Raji (cell line): Measurements from ENCODE around the gene B4GALT2.
A peak's percentile ranks its signal among the peaks of the same experiment; 100 is the strongest.

Experiments used
- POLR2A ChIP-seq: IDR thresholded peaks from 2 replicates; pipeline ENCODE4 v1.6.1; 2011; ENCODE audit warnings: low read depth, low read length, control low read depth; ENCODE audit not compliant: insufficient read depth

The B4GALT2 gene

DNA sequence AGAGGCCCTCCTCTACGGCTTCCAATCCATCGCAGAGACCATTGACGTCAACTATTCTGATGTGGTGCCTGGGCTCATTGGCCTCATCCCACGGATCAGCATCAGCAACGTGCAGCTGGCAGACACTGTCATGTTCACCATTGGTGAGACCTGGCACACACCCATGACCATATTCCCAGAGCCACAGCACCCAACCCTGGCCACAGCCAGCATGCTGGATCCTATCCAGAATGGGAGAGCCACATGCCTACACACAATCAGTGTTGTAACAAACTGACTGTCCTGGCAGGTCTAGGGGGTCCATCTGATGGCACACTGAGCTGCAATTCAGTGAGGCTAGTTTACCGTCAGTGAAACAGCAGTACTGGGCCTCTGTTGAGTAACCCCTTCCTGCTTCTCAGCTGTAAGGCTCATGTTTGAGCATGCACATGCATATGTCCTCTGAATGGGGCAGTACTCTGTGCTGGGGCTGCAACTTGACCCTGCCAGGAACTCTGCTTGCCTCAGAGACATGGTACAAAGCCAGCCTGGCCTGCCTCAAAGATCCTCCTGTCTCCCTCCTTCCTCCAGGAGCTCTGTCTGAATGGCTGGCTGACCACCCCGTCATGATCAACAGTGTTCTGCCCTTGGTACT lies 21.5 kb upstream of the B4GALT2 start:
- TF ChIP-seq POLR2A = no peak

GRCh38 chr1:43958351-43959255 lies 20.4 kb upstream of the B4GALT2 start:
- no peak for TF ChIP-seq POLR2A

DNA sequence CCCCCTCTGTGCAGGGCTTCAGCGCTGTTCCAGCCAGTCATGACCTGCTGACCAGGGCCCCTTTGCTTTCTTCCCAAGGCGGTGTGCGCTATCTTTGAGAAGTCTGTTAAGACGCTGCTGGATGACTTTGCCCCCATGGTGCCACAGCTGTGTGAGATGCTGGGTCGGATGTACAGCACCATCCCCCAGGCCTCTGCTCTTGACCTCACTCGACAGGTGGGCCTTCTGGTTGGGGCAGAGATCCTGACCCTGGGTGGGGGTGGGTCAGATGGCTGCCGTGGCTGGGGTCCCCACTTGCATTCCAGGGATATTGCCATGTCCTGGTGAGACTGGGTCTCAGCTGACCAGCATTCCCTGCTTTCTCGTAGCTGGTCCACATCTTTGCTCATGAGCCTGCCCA lies 18.2 kb upstream of the B4GALT2 start:
- TF ChIP-seq POLR2A = no peak

GRCh38 chr1:43961692-43962091 lies 17.3 kb upstream of the B4GALT2 start:
- TF ChIP-seq POLR2A = no peak

DNA sequence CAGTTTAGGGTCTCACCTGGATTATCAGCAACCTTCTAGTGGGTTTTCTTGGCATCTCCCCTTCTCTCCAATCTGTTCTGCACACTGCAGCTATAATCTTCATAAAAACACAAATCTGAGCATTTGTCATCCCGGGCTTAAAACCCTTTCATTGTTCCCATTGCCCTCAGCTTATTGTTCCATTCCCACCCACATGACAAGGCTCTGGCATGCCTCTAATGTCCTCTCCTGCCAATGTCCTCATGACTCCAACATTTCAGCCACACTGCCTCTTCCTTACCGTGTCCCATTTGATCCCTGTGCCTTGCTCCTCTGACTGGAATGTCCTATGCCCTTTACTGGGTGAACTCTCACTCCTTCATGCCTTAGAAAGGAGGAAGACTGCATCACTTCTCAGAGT lies 16.7 kb upstream of the B4GALT2 start:
- no peak for TF ChIP-seq POLR2A

DNA sequence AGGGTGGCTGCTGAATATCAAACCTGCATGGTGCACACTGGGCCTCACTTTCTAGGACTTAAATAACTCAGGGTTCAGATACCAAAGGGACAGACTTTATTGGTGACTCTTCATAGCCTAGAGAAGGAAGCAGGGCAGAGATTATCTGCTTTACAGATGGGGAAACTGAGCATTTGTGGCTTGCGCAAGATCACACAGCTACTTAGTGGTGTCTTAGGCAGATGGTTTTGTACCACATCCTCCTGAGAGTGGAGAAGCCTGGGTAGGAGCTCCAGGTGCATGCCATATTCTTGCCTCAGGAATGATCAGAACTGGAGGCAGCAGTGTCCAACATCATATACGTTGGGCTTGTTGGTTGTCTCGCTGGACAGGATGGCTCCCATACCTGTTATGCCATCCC lies 16.0 kb upstream of the B4GALT2 start:
- no peak for TF ChIP-seq POLR2A

DNA sequence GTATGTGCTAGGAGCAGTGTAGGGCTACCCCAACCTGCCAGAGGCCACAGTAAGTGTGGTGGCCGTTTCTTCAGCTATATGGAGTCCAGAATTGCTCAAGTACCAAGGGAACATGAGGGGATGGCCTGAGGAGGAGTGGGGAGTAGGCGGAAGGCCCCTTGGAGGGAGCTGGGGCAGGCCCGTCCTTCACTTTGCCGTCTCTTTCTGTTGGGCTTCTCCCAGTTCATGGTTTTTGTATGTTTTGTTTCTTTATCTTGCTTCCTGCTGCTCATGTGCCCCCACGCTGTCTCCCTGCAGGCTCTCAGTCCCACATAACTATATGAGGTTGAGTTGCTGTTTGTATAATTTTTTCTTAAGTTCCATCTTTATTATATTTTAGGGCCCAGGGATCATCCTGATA lies 15.1 kb upstream of the B4GALT2 start:
- no peak for TF ChIP-seq POLR2A

- TF ChIP-seq POLR2A = no peak
Observed at GRCh38 chr1:43965316-43965715, 13.7 kb upstream of the B4GALT2 start.

DNA sequence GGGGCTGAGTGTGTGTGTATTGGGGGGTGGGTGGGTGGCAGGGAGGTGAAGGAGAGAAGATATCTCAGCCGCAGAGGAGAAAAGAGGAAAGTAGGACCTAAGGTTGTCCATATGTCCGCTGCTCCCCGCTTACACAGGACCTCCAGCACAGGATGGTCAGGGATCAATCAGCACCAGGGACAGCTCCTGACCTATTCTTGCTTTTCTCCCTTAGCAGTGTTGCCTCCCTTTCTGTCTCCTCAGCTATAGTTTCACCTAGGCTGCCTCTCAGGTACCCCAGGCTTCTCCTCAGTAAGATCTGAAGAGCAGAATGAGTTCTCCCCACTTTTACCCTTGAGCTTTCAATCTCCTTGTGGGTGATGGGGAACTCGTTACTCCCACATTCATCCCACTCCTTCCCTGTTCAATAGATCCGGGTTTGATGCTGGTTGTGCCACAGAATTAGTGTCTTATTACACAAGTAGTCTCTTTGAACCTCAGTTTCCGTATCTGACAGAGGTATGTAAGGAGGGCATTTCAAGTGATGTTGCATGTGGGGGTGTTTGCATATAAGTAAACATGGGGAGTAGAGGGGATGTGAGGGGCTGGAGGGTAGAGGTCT lies 10.6 kb upstream of the B4GALT2 start:
- no peak for TF ChIP-seq POLR2A

- TF ChIP-seq POLR2A = no peak
Observed at GRCh38 chr1:43969416-43969745, 9.6 kb upstream of the B4GALT2 start.

DNA sequence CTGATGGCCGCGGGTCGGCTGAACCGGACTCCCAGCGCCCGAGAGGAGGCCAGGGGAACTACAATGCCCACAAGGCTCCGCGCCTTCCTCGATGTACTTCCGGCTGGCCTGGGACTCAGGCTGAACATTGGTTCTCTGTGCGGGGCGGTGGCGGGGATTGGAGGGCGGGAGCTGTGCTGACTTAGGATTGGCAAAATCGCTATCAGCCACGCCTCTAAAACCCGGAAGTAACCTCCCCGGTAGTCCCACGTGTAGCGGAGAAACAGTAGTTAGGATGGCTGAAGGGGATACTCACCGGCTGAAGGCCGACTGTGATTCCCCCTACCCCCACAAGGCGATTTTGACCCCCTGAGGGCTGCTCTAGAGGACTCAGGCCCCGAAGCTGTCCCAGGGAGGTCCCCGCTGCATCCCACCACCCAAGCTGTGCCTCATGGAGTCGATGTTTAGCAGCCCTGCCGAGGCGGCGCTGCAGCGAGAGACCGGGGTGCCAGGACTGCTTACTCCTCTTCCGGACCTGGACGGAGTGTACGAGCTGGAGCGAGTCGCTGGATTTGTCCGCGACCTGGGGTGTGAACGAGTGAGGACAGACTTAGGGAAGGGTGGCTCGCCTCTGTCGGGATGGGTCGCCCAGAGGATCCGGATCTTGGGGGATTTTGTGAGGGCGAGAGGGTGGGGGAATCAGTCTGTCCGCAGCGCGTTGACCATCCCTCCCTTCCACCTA lies 9.1 kb upstream of the B4GALT2 start, which contains the start of gene DPH2:
Gene DPH2 (plus strand): TSS at position 265 of the 721 bp plus-strand sequence. CDS start 166 bp downstream, at position 431.
- peak; percentile 75 for TF ChIP-seq POLR2A

DNA sequence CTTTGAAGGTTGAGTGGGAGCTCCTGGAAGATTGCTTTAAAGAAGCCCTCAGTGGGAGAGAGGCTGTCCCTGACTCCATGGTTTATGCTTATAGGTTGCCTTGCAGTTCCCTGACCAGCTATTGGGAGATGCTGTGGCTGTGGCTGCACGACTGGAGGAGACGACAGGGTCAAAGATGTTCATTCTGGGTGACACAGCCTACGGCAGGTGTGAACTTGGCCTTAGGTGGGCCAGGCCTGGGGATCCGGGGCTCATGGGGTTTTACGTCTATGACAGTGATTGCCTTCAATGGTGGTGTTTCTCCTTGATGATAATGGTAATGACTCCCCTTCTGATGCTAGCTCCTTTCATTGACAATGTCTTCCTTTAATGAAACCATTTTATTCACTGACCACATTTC lies 8.5 kb upstream of the B4GALT2 start:
- no peak for TF ChIP-seq POLR2A

GRCh38 chr1:43970911-43971310 lies 8.1 kb upstream of the B4GALT2 start:
- TF ChIP-seq POLR2A = no peak

DNA sequence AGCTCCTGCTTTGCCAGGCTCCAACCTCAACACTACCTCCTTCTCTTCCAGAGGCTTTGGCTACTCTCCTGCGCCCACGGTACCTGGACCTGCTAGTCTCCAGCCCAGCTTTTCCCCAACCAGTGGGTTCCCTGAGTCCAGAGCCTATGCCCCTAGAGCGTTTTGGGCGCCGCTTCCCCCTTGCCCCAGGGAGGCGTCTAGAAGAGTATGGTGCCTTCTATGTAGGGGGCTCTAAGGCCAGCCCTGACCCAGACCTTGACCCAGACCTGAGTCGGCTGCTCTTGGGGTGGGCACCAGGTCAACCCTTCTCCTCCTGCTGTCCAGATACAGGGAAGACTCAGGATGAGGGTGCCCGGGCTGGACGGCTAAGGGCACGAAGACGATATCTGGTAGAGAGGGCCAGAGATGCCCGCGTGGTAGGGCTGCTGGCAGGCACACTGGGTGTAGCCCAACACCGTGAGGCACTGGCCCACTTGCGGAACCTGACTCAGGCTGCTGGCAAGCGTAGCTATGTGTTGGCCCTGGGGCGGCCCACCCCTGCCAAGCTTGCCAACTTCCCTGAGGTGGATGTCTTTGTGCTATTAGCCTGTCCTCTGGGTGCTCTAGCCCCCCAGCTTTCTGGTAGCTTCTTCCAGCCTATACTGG lies 7.6 kb upstream of the B4GALT2 start:
- TF ChIP-seq POLR2A = no peak

- TF ChIP-seq POLR2A = no peak
Observed at GRCh38 chr1:43973981-43974442, 5.0 kb upstream of the B4GALT2 start.

DNA sequence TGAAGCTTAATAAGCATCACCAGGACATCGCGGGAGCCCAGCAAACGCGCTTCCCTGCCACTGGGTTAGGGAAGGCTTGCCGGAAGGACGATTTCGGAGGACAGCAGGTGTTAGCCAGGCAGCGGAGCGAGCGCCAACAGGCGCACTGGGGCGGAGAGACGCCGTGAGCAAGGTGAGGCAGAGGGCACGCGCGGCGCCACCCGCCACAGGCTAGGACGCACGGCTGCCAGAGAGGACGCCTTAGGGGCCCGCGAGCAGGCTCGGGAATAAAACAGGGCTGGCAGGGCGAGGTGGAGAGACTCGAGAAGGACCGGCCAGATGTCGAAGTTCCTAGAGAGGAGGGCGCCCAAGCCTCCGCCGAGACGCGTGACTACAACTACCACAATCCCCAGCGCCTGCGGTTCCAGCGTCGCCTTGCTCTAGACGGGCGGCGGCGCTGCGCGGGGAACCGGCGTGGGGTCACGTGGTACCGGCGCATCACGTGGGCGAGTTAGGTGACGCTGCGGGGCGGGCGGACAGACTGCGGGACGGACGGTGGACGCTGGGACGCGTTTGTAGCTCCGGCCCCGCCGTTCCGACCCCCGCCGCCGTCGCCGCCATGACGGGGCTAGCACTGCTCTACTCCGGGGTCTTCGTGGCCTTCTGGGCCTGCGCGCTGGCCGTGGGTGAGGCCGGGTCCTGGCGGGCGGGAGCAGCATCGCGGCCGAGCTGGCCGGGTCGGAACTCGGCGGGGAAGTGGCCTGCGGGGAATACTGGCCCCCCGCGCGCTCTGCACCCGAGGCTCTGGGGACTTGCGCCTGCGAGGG lies 4.4 kb upstream of the B4GALT2 start, which contains the start of gene ATP6V0B:
Gene ATP6V0B (plus strand): TSS at position 518 of the 806 bp plus-strand sequence. CDS start 81 bp downstream, at position 599.
- peak; percentile 87 for TF ChIP-seq POLR2A
